ENCODE measurements around the gene PABPC3.

PABPC3 gene

GRCh38 chr13:25095851-25096453, at the start of gene PABPC3:
TSS of gene PABPC3 (plus strand) at chr13:25096136. CDS start at chr13:25096199, 63 bp downstream.
- DNase-seq (ENCODE audit: low spot score): peak; percentile 36

GRCh38 chr13:25046274-25046984, 49.5 kb upstream of the PABPC3 start:
- peak; percentile 19 for DNase-seq (ENCODE audit: low spot score)

DNA sequence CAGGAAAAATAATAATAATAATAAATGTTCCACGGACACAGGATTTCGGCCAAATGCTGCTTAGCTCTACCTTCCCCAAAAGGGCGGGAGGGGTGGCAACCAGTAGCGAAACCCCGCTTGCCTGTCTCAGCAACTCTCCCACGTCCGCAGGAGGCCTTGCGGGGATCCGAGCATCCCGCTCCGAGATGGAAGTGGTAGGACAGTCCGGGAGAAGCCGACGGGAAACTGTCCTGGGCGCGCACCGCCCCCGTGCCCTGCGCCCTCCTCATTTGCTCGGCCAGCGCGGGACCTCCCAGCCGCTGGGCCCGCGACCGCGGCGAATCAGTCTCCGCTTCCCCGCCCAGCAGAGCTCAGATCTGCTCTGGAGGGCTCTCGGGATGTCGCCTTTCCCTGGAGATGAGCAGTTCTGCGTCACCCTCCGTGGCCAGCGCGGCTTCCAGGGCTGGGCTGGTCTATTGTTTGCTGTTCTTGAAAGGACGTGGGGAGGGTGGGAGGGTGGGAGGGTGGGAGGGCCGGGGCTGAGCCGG, 48.9 kb upstream of the PABPC3 start:
- DNase-seq (ENCODE audit: low spot score): peak; percentile 51

DNA sequence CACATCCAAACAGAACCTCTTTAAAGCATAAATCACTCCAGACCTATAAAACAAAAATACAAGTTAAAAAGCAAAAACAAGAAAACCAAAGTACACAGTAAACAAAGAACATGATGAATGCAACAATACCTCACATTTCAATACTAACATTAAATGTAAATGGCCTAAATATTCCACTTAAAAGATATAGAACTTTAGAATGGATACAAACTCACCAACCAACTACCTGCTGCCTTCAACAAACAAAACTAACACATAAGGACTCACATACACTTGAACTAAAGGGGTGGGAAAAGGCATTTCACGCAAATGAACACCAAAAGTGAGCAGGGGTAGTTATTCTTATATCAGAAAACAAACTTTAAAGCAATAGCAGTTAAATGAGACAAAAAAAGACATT, 44.9 kb upstream of the PABPC3 start:
- no peak for DNase-seq (ENCODE audit: low spot score)

DNA sequence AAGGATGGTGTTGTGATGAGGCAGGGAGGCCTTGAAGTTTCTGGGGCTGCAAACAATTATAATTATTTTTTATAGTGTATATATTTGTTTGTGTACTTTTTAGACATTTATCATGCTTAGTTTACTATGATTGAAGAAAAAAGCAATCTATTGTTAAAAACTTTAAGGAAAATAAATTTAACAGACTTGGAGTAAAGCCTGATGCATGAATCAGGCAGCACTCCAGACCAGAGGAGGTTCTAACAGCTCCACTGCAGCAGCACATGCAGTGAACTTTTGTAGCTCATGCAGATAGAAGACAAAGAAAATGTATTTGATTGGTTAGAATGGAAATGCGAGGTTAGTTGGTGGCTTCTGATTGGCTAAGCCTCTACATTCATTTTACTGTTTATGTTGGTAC, 36.8 kb upstream of the PABPC3 start:
- no peak for DNase-seq (ENCODE audit: low spot score)

- no peak for DNase-seq (ENCODE audit: low spot score)
These were observed 36.0 kb upstream of the PABPC3 start for GRCh38 chr13:25059958-25060357.

DNA sequence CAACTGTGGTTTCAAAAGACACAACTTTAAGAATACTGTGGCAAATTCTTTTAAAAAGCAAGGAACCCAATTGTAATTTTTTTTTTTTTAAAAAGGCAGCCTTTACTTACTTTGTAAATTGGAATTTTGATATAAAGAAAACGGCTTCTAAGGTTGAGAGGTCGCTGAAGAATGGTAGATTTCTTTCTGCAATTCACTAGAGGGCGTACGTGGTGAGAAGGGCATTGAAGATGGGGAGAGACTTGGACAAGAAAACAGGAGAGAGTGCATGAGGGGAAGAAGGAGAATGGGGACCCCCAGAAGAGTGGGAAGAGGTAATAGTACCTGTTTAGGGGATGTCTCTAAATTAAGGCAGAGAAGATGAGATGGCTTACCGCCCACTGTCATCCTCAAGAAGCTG, 33.5 kb upstream of the PABPC3 start:
- no peak for DNase-seq (ENCODE audit: low spot score)

GRCh38 chr13:25064396-25064795, 31.5 kb upstream of the PABPC3 start:
- no peak for DNase-seq (ENCODE audit: low spot score)

GRCh38 chr13:25065974-25066770, 29.8 kb upstream of the PABPC3 start:
- DNase-seq (ENCODE audit: low spot score): no peak

DNA sequence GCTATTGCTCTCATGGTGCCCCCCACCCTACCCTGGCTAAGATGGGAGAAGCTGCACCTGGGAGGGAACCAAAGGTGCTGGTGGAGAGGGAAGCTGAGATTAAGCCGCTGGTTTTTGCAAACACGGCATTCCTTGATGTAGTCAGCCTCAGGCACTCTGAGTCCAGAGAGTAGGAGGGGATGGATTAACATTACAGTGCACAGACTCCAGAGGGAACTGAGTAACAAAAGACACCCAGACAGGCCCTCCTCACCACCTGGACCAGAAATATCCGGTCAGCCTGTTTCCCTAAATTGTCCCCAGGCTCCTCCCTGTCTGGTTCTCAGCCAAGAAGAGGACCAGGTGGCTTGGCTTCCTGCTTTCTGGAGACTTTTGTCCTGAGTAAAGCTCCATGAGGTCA, 28.9 kb upstream of the PABPC3 start:
- no peak for DNase-seq (ENCODE audit: low spot score)

- no peak for DNase-seq (ENCODE audit: low spot score)
These were observed 27.1 kb upstream of the PABPC3 start for GRCh38 chr13:25068810-25069209.

DNA sequence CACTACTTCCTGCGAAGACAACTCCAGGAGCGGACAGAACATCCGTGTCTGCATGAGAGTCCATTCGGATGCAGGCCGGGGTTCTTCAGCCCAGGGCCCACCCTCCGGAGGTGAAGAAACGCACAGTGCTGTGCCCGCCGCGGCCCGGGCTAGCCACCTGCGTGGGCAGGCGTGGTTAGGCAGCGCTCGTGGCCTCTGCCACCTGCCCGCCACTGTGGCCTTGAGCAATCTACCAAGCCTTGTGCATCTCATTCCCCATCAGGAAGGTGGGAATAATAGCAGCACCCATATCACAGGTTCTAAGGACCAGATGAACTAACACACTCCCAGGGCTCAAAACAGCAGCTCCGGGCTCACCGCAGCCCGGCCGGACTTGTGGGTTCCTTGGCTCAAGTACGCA, 26.7 kb upstream of the PABPC3 start:
- no peak for DNase-seq (ENCODE audit: low spot score)

- no peak for DNase-seq (ENCODE audit: low spot score)
These were observed 26.0 kb upstream of the PABPC3 start for GRCh38 chr13:25069911-25070310.

DNA sequence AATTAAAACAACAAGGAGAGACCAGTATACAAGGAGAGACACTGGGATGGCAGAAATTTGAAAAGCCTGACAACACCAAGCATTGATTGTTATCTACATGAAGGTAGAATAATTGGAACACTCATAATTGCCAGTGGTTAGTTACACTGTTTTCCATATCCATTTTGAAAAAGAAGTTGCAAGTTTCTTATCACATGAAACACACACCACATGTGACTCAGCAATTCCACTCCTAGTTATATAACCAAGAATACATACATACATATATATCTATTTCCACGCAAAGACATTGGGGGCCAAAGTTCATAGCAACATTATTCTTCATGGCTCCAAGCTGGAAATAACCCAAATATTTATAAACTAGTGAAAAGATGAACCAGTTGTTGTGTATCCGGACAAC, 15.2 kb upstream of the PABPC3 start:
- no peak for DNase-seq (ENCODE audit: low spot score)

- no peak for DNase-seq (ENCODE audit: low spot score)
These were observed 11.8 kb upstream of the PABPC3 start for GRCh38 chr13:25084096-25084495.

DNA sequence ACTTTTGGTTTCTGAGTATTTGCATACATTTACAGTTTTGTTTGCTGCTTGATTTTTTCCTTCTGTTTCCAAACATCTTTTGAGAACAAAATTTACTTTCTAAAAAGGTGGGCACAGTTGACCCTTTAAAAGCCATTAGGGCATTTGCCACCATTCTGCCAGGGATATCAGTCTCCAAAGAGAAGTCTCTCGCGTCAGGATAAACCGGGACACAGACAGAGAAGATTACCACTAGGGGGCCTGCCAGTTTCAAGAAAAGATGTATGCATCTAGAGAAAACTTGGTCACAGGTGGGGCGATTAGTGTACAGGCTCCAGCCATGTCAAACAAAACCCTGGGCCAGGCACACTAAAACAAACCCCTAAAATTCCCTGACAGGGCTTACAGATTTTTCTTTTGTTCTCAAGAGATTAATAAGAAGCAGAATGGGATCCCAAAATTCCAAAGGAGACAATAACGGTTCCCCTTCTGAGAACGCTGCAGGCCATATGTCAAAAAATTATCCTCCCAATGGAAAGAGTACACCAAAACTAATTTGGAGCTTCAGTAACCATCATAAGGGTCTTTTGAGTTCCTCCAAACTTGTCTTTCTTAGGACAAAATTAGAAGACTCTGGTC, 10.7 kb upstream of the PABPC3 start:
- peak; percentile 56 for DNase-seq (ENCODE audit: low spot score)

GRCh38 chr13:25088562-25089221, 7.2 kb upstream of the PABPC3 start:
- no peak for DNase-seq (ENCODE audit: low spot score)

- DNase-seq (ENCODE audit: low spot score): no peak
These were observed 1.5 kb downstream of the PABPC3 start for GRCh38 chr13:25097426-25097825.

- no peak for DNase-seq (ENCODE audit: low spot score)
These were observed 7.8 kb downstream of the PABPC3 start for GRCh38 chr13:25103711-25104110.

- DNase-seq (ENCODE audit: low spot score): no peak
These were observed 13.4 kb downstream of the PABPC3 start for GRCh38 chr13:25109341-25109740.

GRCh38 chr13:25110956-25111584, 15.1 kb downstream of the PABPC3 start:
- no peak for DNase-seq (ENCODE audit: low spot score)

Data from AG20443 (cell line).